Measurements from ENCODE around the gene ERG28. TPM values are rescaled to one million over a fixed set of nuclear protein-coding genes. Genes with fewer than 3 reads are reported as not detected.

Gene ERG28
- total and polyA plus RNA-seq, 10 of the 15 experiments (the other 5 are each of a cell fraction or from before 2014, with no cell fraction given): 15.2 to 67.0 (median 48.1) TPM

DNA sequence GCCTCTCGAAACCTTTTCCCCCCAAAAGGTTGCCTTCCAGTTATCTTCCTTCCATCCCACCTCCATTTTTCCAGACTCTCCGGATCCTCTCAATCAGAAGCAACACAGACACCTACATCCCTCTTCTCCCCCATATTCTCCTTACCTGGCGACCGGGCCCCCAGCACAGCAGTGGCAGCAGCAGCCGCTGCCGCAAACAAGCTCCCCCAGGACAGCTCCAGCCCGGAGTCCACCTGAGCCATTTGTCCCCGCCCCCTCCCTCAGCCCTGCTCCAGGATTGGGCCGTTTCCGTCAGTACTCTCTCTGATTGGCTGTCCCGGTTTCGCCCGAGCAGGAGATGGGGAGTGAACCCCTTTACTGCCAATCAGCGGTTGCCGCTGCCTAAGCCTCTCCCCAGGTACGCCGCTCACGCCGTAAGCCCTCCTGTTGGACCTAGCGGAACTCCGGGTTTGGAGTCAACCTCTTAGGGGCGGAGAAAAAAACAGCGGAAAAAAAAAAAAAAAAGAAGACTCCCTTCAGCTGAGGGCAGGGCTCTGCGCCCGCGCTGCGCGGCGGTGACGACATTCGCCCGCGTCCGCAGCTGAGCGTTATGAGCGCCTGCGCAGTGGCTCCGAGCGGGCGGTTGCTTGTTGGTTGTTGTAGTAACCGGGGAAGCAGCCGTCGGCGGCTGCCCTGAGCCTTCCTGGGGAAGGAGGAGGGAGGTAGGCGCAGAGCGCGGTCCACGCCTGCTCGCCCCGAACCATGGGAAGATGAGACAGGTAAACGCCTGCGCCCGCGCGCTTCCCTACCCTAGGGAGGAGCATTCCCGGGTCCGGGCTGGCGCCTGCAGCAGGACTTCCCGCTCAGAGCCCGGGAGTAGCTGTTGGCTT is at the start of gene ERG28, which contains the start of gene TTLL5 (continued):
- TF ChIP-seq KAT2A (conservative IDR thresholded peaks at IDR 0.05; ENCODE audit: control insufficient read depth, low read depth, low read length): no peak
- no peak for TF ChIP-seq SUZ12 (IDR thresholded peaks at IDR 0.05; ENCODE audit: unreplicated experiment)
- TF ChIP-seq HCFC1 (IDR thresholded peaks at IDR 0.05; ENCODE audit: low read length): peak; percentile 78
- no peak for TF ChIP-seq MYC (IDR thresholded peaks at IDR 0.05; ENCODE audit: insufficient read depth, insufficient read length, insufficient replicate concordance, low read length, severe bottlenecking)
- peak; percentile 33; the same call in 1 of the 2 replicates for TF ChIP-seq BACH1 (IDR thresholded peaks at IDR 0.05; ENCODE audit: borderline replicate concordance)
- TF ChIP-seq, protein P1, sequence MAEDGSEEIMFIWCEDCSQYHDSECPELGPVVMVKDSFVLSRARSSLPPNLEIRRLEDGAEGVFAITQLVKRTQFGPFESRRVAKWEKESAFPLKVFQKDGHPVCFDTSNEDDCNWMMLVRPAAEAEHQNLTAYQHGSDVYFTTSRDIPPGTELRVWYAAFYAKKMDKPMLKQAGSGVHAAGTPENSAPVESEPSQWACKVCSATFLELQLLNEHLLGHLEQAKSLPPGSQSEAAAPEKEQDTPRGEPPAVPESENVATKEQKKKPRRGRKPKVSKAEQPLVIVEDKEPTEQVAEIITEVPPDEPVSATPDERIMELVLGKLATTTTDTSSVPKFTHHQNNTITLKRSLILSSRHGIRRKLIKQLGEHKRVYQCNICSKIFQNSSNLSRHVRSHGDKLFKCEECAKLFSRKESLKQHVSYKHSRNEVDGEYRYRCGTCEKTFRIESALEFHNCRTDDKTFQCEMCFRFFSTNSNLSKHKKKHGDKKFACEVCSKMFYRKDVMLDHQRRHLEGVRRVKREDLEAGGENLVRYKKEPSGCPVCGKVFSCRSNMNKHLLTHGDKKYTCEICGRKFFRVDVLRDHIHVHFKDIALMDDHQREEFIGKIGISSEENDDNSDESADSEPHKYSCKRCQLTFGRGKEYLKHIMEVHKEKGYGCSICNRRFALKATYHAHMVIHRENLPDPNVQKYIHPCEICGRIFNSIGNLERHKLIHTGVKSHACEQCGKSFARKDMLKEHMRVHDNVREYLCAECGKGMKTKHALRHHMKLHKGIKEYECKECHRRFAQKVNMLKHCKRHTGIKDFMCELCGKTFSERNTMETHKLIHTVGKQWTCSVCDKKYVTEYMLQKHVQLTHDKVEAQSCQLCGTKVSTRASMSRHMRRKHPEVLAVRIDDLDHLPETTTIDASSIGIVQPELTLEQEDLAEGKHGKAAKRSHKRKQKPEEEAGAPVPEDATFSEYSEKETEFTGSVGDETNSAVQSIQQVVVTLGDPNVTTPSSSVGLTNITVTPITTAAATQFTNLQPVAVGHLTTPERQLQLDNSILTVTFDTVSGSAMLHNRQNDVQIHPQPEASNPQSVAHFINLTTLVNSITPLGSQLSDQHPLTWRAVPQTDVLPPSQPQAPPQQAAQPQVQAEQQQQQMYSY (CRISPR knock-in tag; IDR thresholded peaks at IDR 0.05): no peak
- peak; percentile 94 for TF ChIP-seq SIN3A (IDR thresholded peaks at IDR 0.05; ENCODE audit: low read depth, low read length)
- no peak for TF ChIP-seq NFXL1 (IDR thresholded peaks at IDR 0.05; ENCODE audit: borderline replicate concordance)
- TF ChIP-seq KLF5 (IDR thresholded peaks at IDR 0.05; ENCODE audit: partially characterized antibody): no peak
- peak; percentile 79; the same call in 1 of the 2 replicates for TF ChIP-seq YBX1 (IDR thresholded peaks at IDR 0.05)
- 0 out of 2 replicates have a peak, but pooled peaks have one; percentile 6 for TF ChIP-seq MYB (IDR thresholded peaks at IDR 0.05; ENCODE audit: borderline replicate concordance, low read depth, low read length)
- TF ChIP-seq, protein P2, sequence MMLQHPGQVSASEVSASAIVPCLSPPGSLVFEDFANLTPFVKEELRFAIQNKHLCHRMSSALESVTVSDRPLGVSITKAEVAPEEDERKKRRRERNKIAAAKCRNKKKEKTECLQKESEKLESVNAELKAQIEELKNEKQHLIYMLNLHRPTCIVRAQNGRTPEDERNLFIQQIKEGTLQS (IDR thresholded peaks at IDR 0.05; ENCODE audit: borderline replicate concordance, extremely low read depth, low read depth, low read length): peak; percentile 66; the same call in 1 of the 2 replicates
- TF ChIP-seq CHD2 (IDR thresholded peaks at IDR 0.05; ENCODE audit: borderline replicate concordance, low read depth, low read length): peak; percentile 95
- TF ChIP-seq SMARCA5 (IDR thresholded peaks at IDR 0.05): peak; percentile 49; the same call in 1 of the 2 replicates
- TF ChIP-seq, protein P3, sequence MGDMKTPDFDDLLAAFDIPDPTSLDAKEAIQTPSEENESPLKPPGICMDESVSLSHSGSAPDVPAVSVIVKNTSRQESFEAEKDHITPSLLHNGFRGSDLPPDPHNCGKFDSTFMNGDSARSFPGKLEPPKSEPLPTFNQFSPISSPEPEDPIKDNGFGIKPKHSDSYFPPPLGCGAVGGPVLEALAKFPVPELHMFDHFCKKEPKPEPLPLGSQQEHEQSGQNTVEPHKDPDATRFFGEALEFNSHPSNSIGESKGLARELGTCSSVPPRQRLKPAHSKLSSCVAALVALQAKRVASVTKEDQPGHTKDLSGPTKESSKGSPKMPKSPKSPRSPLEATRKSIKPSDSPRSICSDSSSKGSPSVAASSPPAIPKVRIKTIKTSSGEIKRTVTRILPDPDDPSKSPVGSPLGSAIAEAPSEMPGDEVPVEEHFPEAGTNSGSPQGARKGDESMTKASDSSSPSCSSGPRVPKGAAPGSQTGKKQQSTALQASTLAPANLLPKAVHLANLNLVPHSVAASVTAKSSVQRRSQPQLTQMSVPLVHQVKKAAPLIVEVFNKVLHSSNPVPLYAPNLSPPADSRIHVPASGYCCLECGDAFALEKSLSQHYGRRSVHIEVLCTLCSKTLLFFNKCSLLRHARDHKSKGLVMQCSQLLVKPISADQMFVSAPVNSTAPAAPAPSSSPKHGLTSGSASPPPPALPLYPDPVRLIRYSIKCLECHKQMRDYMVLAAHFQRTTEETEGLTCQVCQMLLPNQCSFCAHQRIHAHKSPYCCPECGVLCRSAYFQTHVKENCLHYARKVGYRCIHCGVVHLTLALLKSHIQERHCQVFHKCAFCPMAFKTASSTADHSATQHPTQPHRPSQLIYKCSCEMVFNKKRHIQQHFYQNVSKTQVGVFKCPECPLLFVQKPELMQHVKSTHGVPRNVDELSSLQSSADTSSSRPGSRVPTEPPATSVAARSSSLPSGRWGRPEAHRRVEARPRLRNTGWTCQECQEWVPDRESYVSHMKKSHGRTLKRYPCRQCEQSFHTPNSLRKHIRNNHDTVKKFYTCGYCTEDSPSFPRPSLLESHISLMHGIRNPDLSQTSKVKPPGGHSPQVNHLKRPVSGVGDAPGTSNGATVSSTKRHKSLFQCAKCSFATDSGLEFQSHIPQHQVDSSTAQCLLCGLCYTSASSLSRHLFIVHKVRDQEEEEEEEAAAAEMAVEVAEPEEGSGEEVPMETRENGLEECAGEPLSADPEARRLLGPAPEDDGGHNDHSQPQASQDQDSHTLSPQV (IDR thresholded peaks at IDR 0.05): no peak
- peak; percentile 54 for TF ChIP-seq FOXK2 (IDR thresholded peaks at IDR 0.05)
- no peak for TF ChIP-seq NFIC (IDR thresholded peaks at IDR 0.05; ENCODE audit: low read depth, low read length)
- TF ChIP-seq GABPA (IDR thresholded peaks at IDR 0.05; ENCODE audit: low read depth): 0 out of 2 replicates have a peak, but pooled peaks have one; percentile 10
- peak; percentile 38; the same call in 1 of the 2 replicates for TF ChIP-seq YY1 (IDR thresholded peaks at IDR 0.05; ENCODE audit: low read depth, low read length)
- peak; percentile 81 for TF ChIP-seq BMI1 (IDR thresholded peaks at IDR 0.05; ENCODE audit: borderline replicate concordance)
- TF ChIP-seq NBN (IDR thresholded peaks at IDR 0.05): peak; percentile 90
- TF ChIP-seq SMAD1 (IDR thresholded peaks at IDR 0.05; ENCODE audit: low read depth, partially characterized antibody): no peak

Data from GM12878 (cell line).